Mesodermal cell (in vitro differentiated cells): ENCODE data around the gene LHFPL5.

Experiments used
- H3K27ac ChIP-seq: 2 replicates; pipeline ENCODE4 v1.7.0; 2013; ENCODE audit warnings: mild to moderate bottlenecking, low read depth, low read length, moderate library complexity; ENCODE audit not compliant: severe bottlenecking
- H3K36me3 ChIP-seq: 2 replicates; pipeline ENCODE4 v1.7.1; 2013; ENCODE audit warnings: mild to moderate bottlenecking, low read length, moderate library complexity; ENCODE audit not compliant: control insufficient read depth, insufficient read depth
- H3K4me1 ChIP-seq: one replicate; pipeline ENCODE4 v1.7.1; 2013; ENCODE audit warnings: mild to moderate bottlenecking, low read length; ENCODE audit not compliant: insufficient read depth, control insufficient read depth, poor library complexity, severe bottlenecking
- H3K4me3 ChIP-seq: 2 replicates; pipeline ENCODE4 v1.7.0; 2013; ENCODE audit warnings: low read length, control low read depth, mild to moderate bottlenecking; ENCODE audit not compliant: insufficient read depth, poor library complexity, severe bottlenecking; ENCODE audit errors: extremely low read depth
- H3K9me3 ChIP-seq: 2 replicates; pipeline ENCODE4 v1.7.1; 2013; ENCODE audit warnings: mild to moderate bottlenecking, low read length, moderate library complexity; ENCODE audit not compliant: control insufficient read depth
- WGBS, 2 experiments: methylation state at CpG; one replicate each; pipeline ENCODE4 v1.1.5; 2013; ENCODE audit warnings: missing lambda C conversion rate in 2 of 2; ENCODE audit not compliant: insufficient coverage in 2 of 2; 5-methylcytosine and 5-hydroxymethylcytosine counted together

LHFPL5 gene

DNA sequence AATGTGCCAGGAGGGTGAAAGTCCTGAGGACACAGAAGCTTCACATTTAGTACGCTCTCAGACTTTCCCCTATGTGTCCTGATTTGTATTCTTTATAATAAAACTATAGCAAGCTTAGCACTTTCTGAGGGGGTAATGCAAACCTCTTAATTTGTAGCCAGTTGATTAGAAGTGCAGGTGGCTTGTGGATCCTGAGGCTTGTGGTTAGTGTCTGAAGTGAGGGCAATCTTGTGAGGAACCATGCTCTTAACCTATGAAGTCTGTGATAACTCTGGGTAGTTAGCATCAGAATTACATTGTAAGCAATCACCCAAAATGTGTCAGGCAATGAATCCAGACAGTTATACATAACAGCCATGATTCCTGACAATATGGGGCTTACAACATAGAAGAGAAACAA is 51.1 kb downstream of the LHFPL5 start:
- Histone ChIP-seq H3K27ac (no peak overlapping the region), H3K9me3 (no peaks in the 10 kb centered on the region), H3K4me1 (no peaks in the 10 kb centered on the region), H3K36me3 (peaks cover 90% of the 10 kb centered on the region), H3K4me3 (no peak overlapping the region)
- no CpG with 5 or more reads among the region's 1 CpG for WGBS, 2 experiments

DNA sequence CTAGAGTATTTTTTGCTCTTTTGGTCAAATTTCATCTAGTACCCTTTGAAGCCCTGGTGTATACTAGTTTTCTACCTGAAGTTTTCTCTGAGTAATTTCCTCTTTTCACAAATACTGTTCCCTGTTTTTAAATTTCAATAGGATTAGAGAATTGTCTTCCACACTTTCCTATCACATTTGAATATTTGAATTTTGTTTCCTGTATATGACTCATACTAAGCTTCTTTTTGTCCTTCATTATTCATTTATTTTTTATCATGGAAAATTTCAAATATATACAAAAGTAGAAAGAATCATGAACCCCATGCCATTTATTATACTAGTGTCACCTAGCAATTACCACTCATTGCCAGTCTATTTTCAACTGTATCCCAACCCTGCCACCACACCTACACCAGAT is 52.7 kb downstream of the LHFPL5 start:
- H3K4me1 ChIP-seq = no peaks in the 10 kb centered on the region
- H3K27ac ChIP-seq = no peak overlapping the region
- H3K36me3 ChIP-seq = peaks cover 88% of the 10 kb centered on the region
- no peak overlapping the region for H3K4me3 ChIP-seq
- no peaks in the 10 kb centered on the region for H3K9me3 ChIP-seq

DNA sequence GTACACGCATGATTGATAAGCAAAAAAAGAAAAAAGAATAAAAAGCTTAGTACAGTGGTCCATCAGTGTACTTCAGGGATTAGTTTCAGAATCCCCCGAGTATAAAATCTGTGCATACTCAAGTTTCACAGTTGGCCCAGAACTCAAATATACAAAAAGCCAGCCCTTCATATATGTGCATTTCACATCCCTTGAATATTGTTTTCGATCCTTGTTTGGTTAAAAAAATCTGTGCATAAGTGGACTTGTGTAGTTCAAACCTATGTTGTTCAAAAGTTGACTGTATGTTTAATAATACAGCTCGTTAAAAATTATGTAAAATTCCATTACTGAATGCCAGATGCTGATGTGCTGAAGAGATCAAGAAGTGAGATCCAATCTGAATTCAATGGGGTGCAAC is 54.2 kb downstream of the LHFPL5 start:
- WGBS, 2 experiments = 100% methylated on average over 1 to 2 of the region's 4 CpGs
- no peak overlapping the region for H3K4me3 ChIP-seq
- H3K36me3 ChIP-seq = peaks cover 83% of the 10 kb centered on the region
- no peaks in the 10 kb centered on the region for H3K9me3 ChIP-seq
- no peak overlapping the region for H3K27ac ChIP-seq
- no peaks in the 10 kb centered on the region for H3K4me1 ChIP-seq
